GM23338 (cell line): ENCODE results near the gene ADCY3. TPM values are rescaled to one million over a fixed set of nuclear protein-coding genes. Genes with fewer than 3 reads are reported as not detected.

ENCODE experiments used
- ATAC-seq: fragments of 200-7000 bp; cut with Tn5 transposase; 3 replicates; pipeline ENCODE4 v1.9.1; 2020
- DNase-seq: peaks from one replicate; pipeline ENCODE4 v3.0.0-alpha.2; 2015; ENCODE audit warnings: low spot score
- H2AFZ ChIP-seq: fragments of 200-600 bp; sonication (generic); 2 replicates; pipeline ENCODE4 v1.8.0; 2016; ENCODE audit warnings: antibody characterized with exemption, mild to moderate bottlenecking, moderate library complexity
- H3F3A ChIP-seq: fragments of 200-600 bp; sonication (generic); replicated peaks from 2 replicates; pipeline ENCODE4 v1.8.0; 2017; ENCODE audit warnings: antibody characterized with exemption, mixed run types, low read depth
- H3K27ac ChIP-seq: fragments of 200-600 bp; sonication (generic); 2 replicates; pipeline ENCODE4 v1.6.1; 2016; ENCODE audit warnings: low read depth
- H3K27me3 ChIP-seq: fragments of 200-600 bp; sonication (generic); 2 replicates; pipeline ENCODE4 v1.8.0; 2016; ENCODE audit warnings: mild to moderate bottlenecking, mixed run types, moderate library complexity; ENCODE audit not compliant: insufficient read depth
- H3K36me3 ChIP-seq: fragments of 200-600 bp; sonication (generic); 2 replicates; pipeline ENCODE4 v1.8.0; 2016; ENCODE audit warnings: mild to moderate bottlenecking; ENCODE audit not compliant: insufficient read depth
- H3K4me1 ChIP-seq: fragments of 200-600 bp; sonication (generic); 2 replicates; pipeline ENCODE4 v1.8.0; 2016; ENCODE audit warnings: mild to moderate bottlenecking, moderate library complexity; ENCODE audit not compliant: insufficient read depth
- H3K4me2 ChIP-seq: fragments of 200-600 bp; sonication (generic); 2 replicates; pipeline ENCODE4 v1.7.1; 2017; ENCODE audit warnings: mixed run types
- H3K4me3 ChIP-seq: fragments of 200-600 bp; sonication (generic); 2 replicates; pipeline ENCODE4 v1.6.1; 2016; ENCODE audit warnings: mixed run types
- H3K79me2 ChIP-seq: fragments of 200-600 bp; sonication (generic); replicated peaks from 2 replicates; pipeline ENCODE4 v1.8.0; 2017; ENCODE audit warnings: mild to moderate bottlenecking; ENCODE audit not compliant: insufficient read depth
- H3K9me2 ChIP-seq: fragments of 200-600 bp; sonication (generic); 2 replicates; pipeline ENCODE4 v1.8.0; 2017; ENCODE audit not compliant: insufficient read depth
- H4K20me1 ChIP-seq: fragments of 200-600 bp; sonication (generic); replicated peaks from 2 replicates; pipeline ENCODE4 v1.8.0; 2017; ENCODE audit warnings: mild to moderate bottlenecking; ENCODE audit not compliant: insufficient read depth
- H3K27ac Mint-ChIP-seq: 2 replicates; pipeline ENCODE4 v1.8.0; 2020; ENCODE audit warnings: inconsistent platforms, mild to moderate bottlenecking, moderate library complexity, mixed read lengths
- H3K27me3 Mint-ChIP-seq: 3 replicates; pipeline ENCODE4 v1.8.0; 2022; ENCODE audit warnings: low read depth, mild to moderate bottlenecking, moderate library complexity, mixed read lengths, inconsistent platforms; ENCODE audit not compliant: insufficient read depth, poor library complexity
- H3K36me3 Mint-ChIP-seq: 3 replicates; pipeline ENCODE4 v1.8.0; 2021; ENCODE audit warnings: low read depth, mild to moderate bottlenecking, inconsistent platforms, moderate library complexity, mixed read lengths
- H3K4me1 Mint-ChIP-seq: 3 replicates; pipeline ENCODE4 v1.8.0; 2020; ENCODE audit warnings: mild to moderate bottlenecking, inconsistent platforms, mixed read lengths
- H3K4me3 Mint-ChIP-seq: 3 replicates; pipeline ENCODE4 v1.8.0; 2021; ENCODE audit warnings: moderate library complexity, mild to moderate bottlenecking, inconsistent platforms, mixed read lengths
- H3K9me3 Mint-ChIP-seq: 3 replicates; pipeline ENCODE4 v1.8.0; 2020; ENCODE audit warnings: moderate library complexity, mild to moderate bottlenecking, inconsistent platforms, mixed read lengths
- CREB1 ChIP-seq: fragments of 250-450 bp; sonication (Bioruptor Pico); IDR thresholded peaks from 2 replicates; pipeline ENCODE4 v1.5.0; 2020; ENCODE audit warnings: low read depth, mild to moderate bottlenecking, moderate library complexity
- EZH2phosphoT487 ChIP-seq: fragments of 200-600 bp; sonication (generic); IDR thresholded peaks from one replicate; pipeline ENCODE4 v1.8.1; 2018; ENCODE audit warnings: antibody characterized with exemption; ENCODE audit not compliant: unreplicated experiment
- STAT1 ChIP-seq: IDR thresholded peaks from one replicate; pipeline ENCODE4 v1.6.1; 2016; ENCODE audit warnings: antibody characterized with exemption; ENCODE audit not compliant: unreplicated experiment
- ZNF114 ChIP-seq: fragments of 250-450 bp; sonication (Bioruptor Pico); IDR thresholded peaks from 2 replicates; pipeline ENCODE4 v1.5.0; 2020; ENCODE audit warnings: mild to moderate bottlenecking, moderate library complexity
- ZNF331 ChIP-seq: fragments of 250-450 bp; sonication (Bioruptor Pico); IDR thresholded peaks from 2 replicates; pipeline ENCODE4 v1.5.0; 2020; ENCODE audit warnings: low read depth, mild to moderate bottlenecking, moderate library complexity
- polyA plus RNA-seq: library from polyadenylated mRNA; unstranded; fragments of >200 nt; fragmentation: Nextera tagmentation; extraction: Ambion mirVana; gene quantifications from 2 replicates; pipeline ENCODE4 v1.2.1, GENCODE V29; 2016
- total RNA-seq: library from RNA; depleted of rRNA; stranded (reverse); fragments of >200 nt; shearing (Covaris generic); gene quantifications from 2 replicates; pipeline ENCODE4 v1.2.3, GENCODE V29; 2014
- TF ChIP-seq, protein P1 (sequence below): IDR thresholded peaks from one replicate; pipeline ENCODE4 v1.6.1; 2018; ENCODE audit warnings: antibody characterized with exemption; ENCODE audit not compliant: unreplicated experiment
- TF ChIP-seq, protein P2 (sequence below): fragments of 250-450 bp; sonication (Bioruptor Pico); IDR thresholded peaks from 2 replicates; pipeline ENCODE4 v1.5.0; 2020; ENCODE audit warnings: mild to moderate bottlenecking, moderate library complexity
- TF ChIP-seq, protein P3 (sequence below), 2 experiments: fragments of 200-600 bp in 1 of 2; sonication (generic) in 1 of 2; conservative IDR thresholded peaks; 2 replicates each; pipeline versions ENCODE4 v1.5.1 to v1.6.1; 2016 to 2017; ENCODE audit warnings: antibody characterized with exemption in 2 of 2, low read depth in 2 of 2, mild to moderate bottlenecking in 2 of 2, moderate library complexity in 1 of 2

The ADCY3 gene
- total and polyA plus RNA-seq, 2 experiments from 2014 or later: 9.7 to 32.4 TPM

DNA sequence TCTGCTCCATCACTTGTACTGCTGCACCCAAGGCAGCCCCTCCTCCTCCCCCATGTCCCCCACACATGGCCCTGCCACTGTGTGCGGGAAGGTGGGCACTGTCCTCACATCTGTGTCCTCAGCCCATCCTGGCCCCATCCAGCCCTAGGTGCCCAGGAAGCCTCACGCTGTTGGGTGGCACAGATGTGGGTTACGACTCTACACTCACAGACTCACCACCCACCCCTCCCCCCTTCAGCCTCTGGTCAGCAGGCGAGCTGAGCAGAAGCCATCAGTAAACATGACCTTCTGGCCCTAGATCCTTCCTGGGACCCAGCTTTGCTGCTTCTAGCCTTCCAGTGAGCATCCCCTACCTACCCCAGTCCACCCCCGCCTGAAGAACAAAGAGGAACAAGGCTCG lies 43.0 kb downstream of the ADCY3 start (continued):
- TF ChIP-seq, protein P1, sequence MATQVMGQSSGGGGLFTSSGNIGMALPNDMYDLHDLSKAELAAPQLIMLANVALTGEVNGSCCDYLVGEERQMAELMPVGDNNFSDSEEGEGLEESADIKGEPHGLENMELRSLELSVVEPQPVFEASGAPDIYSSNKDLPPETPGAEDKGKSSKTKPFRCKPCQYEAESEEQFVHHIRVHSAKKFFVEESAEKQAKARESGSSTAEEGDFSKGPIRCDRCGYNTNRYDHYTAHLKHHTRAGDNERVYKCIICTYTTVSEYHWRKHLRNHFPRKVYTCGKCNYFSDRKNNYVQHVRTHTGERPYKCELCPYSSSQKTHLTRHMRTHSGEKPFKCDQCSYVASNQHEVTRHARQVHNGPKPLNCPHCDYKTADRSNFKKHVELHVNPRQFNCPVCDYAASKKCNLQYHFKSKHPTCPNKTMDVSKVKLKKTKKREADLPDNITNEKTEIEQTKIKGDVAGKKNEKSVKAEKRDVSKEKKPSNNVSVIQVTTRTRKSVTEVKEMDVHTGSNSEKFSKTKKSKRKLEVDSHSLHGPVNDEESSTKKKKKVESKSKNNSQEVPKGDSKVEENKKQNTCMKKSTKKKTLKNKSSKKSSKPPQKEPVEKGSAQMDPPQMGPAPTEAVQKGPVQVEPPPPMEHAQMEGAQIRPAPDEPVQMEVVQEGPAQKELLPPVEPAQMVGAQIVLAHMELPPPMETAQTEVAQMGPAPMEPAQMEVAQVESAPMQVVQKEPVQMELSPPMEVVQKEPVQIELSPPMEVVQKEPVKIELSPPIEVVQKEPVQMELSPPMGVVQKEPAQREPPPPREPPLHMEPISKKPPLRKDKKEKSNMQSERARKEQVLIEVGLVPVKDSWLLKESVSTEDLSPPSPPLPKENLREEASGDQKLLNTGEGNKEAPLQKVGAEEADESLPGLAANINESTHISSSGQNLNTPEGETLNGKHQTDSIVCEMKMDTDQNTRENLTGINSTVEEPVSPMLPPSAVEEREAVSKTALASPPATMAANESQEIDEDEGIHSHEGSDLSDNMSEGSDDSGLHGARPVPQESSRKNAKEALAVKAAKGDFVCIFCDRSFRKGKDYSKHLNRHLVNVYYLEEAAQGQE: no peak

DNA sequence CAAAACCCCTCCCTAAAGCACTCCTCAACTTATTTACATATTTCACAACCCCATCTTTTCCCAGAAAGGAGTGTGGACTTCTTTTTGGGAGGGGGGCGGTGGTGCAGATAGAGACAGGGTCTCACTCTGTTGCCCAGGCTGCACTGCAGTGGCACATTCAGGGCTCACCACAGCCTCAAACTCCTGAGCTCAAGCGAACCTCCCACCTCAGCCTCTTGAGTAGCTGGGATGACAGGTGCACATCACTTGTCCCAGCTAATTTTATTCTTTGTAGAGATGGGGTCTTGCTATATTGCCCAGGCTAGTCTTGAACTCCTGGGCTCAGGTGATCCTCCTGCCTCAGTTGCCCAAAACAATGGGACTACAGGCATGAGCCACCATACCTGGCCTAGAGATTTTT lies 44.1 kb downstream of the ADCY3 start:
- Histone ChIP-seq H4K20me1 (no peaks in the 10 kb centered on the region; the same call in 1 of the 2 replicates), H3K4me2 (no peak overlapping the region), H3K9me2 (no peaks in the 10 kb centered on the region), H3K27me3 (no peaks in the 10 kb centered on the region), H3K4me3 (no peak overlapping the region), H3F3A (no peaks in the 10 kb centered on the region), H3K36me3 (no peaks in the 10 kb centered on the region), H3K4me1 (no peaks in the 10 kb centered on the region), H2AFZ (no peak overlapping the region), H3K27ac (no peak overlapping the region), H3K79me2 (no peaks in the 10 kb centered on the region)
- peaks cover 18% of the 10 kb centered on the region for H3K4me1 Mint-ChIP-seq
- no peaks in the 10 kb centered on the region for H3K9me3 Mint-ChIP-seq
- peaks cover 10% of the 10 kb centered on the region; the same call in 2 of the 3 replicates for H3K36me3 Mint-ChIP-seq
- H3K27me3 Mint-ChIP-seq: peaks cover 2% of the 10 kb centered on the region
- TF ChIP-seq, protein P1: no peak
- TF ChIP-seq, protein P2, sequence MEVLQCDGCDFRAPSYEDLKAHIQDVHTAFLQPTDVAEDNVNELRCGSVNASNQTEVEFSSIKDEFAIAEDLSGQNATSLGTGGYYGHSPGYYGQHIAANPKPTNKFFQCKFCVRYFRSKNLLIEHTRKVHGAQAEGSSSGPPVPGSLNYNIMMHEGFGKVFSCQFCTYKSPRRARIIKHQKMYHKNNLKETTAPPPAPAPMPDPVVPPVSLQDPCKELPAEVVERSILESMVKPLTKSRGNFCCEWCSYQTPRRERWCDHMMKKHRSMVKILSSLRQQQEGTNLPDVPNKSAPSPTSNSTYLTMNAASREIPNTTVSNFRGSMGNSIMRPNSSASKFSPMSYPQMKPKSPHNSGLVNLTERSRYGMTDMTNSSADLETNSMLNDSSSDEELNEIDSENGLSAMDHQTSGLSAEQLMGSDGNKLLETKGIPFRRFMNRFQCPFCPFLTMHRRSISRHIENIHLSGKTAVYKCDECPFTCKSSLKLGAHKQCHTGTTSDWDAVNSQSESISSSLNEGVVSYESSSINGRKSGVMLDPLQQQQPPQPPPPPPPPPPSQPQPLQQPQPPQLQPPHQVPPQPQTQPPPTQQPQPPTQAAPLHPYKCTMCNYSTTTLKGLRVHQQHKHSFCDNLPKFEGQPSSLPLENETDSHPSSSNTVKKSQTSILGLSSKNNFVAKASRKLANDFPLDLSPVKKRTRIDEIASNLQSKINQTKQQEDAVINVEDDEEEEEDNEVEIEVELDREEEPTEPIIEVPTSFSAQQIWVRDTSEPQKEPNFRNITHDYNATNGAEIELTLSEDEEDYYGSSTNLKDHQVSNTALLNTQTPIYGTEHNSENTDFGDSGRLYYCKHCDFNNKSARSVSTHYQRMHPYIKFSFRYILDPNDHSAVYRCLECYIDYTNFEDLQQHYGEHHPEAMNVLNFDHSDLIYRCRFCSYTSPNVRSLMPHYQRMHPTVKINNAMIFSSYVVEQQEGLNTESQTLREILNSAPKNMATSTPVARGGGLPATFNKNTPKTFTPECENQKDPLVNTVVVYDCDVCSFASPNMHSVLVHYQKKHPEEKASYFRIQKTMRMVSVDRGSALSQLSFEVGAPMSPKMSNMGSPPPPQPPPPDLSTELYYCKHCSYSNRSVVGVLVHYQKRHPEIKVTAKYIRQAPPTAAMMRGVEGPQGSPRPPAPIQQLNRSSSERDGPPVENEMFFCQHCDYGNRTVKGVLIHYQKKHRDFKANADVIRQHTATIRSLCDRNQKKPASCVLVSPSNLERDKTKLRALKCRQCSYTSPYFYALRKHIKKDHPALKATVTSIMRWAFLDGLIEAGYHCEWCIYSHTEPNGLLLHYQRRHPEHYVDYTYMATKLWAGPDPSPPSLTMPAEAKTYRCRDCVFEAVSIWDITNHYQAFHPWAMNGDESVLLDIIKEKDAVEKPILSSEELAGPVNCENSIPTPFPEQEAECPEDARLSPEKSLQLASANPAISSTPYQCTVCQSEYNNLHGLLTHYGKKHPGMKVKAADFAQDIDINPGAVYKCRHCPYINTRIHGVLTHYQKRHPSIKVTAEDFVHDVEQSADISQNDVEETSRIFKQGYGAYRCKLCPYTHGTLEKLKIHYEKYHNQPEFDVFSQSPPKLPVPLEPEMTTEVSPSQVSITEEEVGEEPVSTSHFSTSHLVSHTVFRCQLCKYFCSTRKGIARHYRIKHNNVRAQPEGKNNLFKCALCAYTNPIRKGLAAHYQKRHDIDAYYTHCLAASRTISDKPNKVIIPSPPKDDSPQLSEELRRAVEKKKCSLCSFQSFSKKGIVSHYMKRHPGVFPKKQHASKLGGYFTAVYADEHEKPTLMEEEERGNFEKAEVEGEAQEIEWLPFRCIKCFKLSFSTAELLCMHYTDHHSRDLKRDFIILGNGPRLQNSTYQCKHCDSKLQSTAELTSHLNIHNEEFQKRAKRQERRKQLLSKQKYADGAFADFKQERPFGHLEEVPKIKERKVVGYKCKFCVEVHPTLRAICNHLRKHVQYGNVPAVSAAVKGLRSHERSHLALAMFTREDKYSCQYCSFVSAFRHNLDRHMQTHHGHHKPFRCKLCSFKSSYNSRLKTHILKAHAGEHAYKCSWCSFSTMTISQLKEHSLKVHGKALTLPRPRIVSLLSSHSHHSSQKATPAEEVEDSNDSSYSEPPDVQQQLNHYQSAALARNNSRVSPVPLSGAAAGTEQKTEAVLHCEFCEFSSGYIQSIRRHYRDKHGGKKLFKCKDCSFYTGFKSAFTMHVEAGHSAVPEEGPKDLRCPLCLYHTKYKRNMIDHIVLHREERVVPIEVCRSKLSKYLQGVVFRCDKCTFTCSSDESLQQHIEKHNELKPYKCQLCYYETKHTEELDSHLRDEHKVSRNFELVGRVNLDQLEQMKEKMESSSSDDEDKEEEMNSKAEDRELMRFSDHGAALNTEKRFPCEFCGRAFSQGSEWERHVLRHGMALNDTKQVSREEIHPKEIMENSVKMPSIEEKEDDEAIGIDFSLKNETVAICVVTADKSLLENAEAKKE (CRISPR knock-in tag): no peak
- TF ChIP-seq ZNF331 (CRISPR knock-in tag) (no peak), CREB1 (no peak), STAT1 (no peak), ZNF114 (no peak), EZH2phosphoT487 (no peak)
- TF ChIP-seq, protein P3, sequence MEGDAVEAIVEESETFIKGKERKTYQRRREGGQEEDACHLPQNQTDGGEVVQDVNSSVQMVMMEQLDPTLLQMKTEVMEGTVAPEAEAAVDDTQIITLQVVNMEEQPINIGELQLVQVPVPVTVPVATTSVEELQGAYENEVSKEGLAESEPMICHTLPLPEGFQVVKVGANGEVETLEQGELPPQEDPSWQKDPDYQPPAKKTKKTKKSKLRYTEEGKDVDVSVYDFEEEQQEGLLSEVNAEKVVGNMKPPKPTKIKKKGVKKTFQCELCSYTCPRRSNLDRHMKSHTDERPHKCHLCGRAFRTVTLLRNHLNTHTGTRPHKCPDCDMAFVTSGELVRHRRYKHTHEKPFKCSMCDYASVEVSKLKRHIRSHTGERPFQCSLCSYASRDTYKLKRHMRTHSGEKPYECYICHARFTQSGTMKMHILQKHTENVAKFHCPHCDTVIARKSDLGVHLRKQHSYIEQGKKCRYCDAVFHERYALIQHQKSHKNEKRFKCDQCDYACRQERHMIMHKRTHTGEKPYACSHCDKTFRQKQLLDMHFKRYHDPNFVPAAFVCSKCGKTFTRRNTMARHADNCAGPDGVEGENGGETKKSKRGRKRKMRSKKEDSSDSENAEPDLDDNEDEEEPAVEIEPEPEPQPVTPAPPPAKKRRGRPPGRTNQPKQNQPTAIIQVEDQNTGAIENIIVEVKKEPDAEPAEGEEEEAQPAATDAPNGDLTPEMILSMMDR (conservative IDR thresholded peaks at IDR 0.05; ENCODE audit: low read depth in 2 of 2): no peak
- H3K27ac Mint-ChIP-seq: no peak overlapping the region
- DNase-seq: no peak
- H3K4me3 Mint-ChIP-seq: no peak overlapping the region
- ATAC-seq: no peak
